ENCODE measurements around the gene RYK.

DNA sequence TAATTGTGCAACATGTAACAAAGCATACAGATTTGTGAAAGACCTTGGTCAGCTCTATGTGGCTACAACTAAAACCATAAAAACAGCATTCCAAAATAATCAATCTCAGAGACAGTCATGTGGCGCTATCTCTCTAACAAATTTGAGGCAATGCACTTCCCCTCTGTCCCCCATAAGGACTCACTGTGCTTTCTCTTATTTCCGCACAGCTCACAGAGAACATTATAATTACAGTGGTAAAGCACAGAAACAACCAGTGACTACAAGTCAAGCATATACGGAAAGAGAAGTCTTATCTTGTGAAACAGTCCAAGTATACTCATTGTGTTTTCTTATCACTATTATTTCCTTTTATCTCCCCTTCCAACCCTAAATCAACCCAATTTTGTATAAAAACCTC, 64.3 kb downstream of the RYK start:
- TF ChIP-seq EZH2phosphoT487 (IDR thresholded peaks at IDR 0.05; ENCODE audit: borderline replicate concordance, low read length) = no peak
- TF ChIP-seq, protein P1, sequence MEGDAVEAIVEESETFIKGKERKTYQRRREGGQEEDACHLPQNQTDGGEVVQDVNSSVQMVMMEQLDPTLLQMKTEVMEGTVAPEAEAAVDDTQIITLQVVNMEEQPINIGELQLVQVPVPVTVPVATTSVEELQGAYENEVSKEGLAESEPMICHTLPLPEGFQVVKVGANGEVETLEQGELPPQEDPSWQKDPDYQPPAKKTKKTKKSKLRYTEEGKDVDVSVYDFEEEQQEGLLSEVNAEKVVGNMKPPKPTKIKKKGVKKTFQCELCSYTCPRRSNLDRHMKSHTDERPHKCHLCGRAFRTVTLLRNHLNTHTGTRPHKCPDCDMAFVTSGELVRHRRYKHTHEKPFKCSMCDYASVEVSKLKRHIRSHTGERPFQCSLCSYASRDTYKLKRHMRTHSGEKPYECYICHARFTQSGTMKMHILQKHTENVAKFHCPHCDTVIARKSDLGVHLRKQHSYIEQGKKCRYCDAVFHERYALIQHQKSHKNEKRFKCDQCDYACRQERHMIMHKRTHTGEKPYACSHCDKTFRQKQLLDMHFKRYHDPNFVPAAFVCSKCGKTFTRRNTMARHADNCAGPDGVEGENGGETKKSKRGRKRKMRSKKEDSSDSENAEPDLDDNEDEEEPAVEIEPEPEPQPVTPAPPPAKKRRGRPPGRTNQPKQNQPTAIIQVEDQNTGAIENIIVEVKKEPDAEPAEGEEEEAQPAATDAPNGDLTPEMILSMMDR (IDR thresholded peaks at IDR 0.05; ENCODE audit: low read depth, low read length, poor library complexity, severe bottlenecking) = no peak
